Neural cell (in vitro differentiated cells): Measurements from ENCODE around the gene HUNK. TPM values are rescaled to one million over a fixed set of nuclear protein-coding genes. Genes with fewer than 3 reads are reported as not detected.

Experiments used
- H2AFZ ChIP-seq: fragments of 200-600, 300-800 bp; sonication (generic), shearing (Covaris generic); 2 replicates; pipeline ENCODE4 v1.6.0; 2014; ENCODE audit warnings: low read depth, mild to moderate bottlenecking, antibody characterized with exemption, low read length, moderate library complexity
- H3F3A ChIP-seq: fragments of 200-600 bp; shearing (Covaris generic); 2 replicates; pipeline ENCODE4 v1.6.1; 2016; ENCODE audit warnings: mild to moderate bottlenecking, moderate library complexity, mixed read lengths, antibody characterized with exemption, low read length; ENCODE audit not compliant: insufficient read depth, poor library complexity, severe bottlenecking
- H3K27ac ChIP-seq: fragments of 200-600, 300-800 bp; sonication (generic), shearing (Covaris generic); 2 replicates; pipeline ENCODE4 v1.5.1; 2014; ENCODE audit warnings: mild to moderate bottlenecking, low read length, moderate library complexity
- H3K27me3 ChIP-seq: fragments of 300-800, 200-600 bp; sonication (generic), shearing (Covaris generic); 2 replicates; pipeline ENCODE4 v1.6.0; 2014; ENCODE audit warnings: mild to moderate bottlenecking, low read depth, low read length, moderate library complexity; ENCODE audit not compliant: insufficient read depth
- H3K36me3 ChIP-seq: fragments of 300-800, 200-600 bp; sonication (generic), shearing (Covaris generic); 2 replicates; pipeline ENCODE4 v1.5.1; 2014; ENCODE audit warnings: mild to moderate bottlenecking, antibody characterized with exemption, low read length, moderate library complexity; ENCODE audit not compliant: insufficient read depth
- H3K4me2 ChIP-seq: fragments of 300-800, 200-600 bp; sonication (generic), shearing (Covaris generic); 2 replicates; pipeline ENCODE4 v1.6.0; 2014; ENCODE audit warnings: mild to moderate bottlenecking, low read length
- H3K4me3 ChIP-seq: fragments of 300-800, 200-600 bp; sonication (generic), shearing (Covaris generic); 2 replicates; pipeline ENCODE4 v1.5.1; 2014; ENCODE audit warnings: mild to moderate bottlenecking, low read length, moderate library complexity
- H3K79me2 ChIP-seq: fragments of 200-600 bp; shearing (Covaris generic); replicated peaks from 2 replicates; pipeline ENCODE4 v1.6.0; 2014; ENCODE audit warnings: mild to moderate bottlenecking, low read length, moderate library complexity; ENCODE audit not compliant: insufficient read depth
- H3K9ac ChIP-seq: fragments of 300-800, 200-600 bp; sonication (generic), shearing (Covaris generic); 2 replicates; pipeline ENCODE4 v1.6.1; 2016; ENCODE audit warnings: mild to moderate bottlenecking, low read length, mixed read lengths
- H3K9me2 ChIP-seq: fragments of 200-600 bp; shearing (Covaris generic); 2 replicates; pipeline ENCODE4 v1.6.1; 2016; ENCODE audit warnings: mild to moderate bottlenecking, low read length, mixed read lengths; ENCODE audit not compliant: insufficient read depth
- H3K9me3 ChIP-seq: fragments of 200-600, 300-800 bp; sonication (generic), shearing (Covaris generic); 2 replicates; pipeline ENCODE4 v1.6.1; 2016; ENCODE audit warnings: mild to moderate bottlenecking, mixed run types, low read length, moderate library complexity, mixed read lengths
- H4K20me1 ChIP-seq: fragments of 200-600 bp; shearing (Covaris generic); 2 replicates; pipeline ENCODE4 v1.6.1; 2016; ENCODE audit warnings: mild to moderate bottlenecking, mixed run types; ENCODE audit not compliant: insufficient read depth
- EP300 ChIP-seq: fragments of 450-650 bp; conservative IDR thresholded peaks from 2 replicates; pipeline ENCODE4 v1.6.1; 2014; ENCODE audit warnings: antibody characterized with exemption, mild to moderate bottlenecking, moderate library complexity; ENCODE audit not compliant: poor library complexity, severe bottlenecking
- EZH2 ChIP-seq: fragments of 200-600, 300-800 bp; shearing (Covaris generic), sonication (generic); IDR thresholded peaks from 2 replicates; pipeline ENCODE4 v1.6.1; 2014; ENCODE audit warnings: antibody characterized with exemption, low read length, borderline replicate concordance, mild to moderate bottlenecking; ENCODE audit not compliant: insufficient read depth, poor library complexity, severe bottlenecking
- MXI1 ChIP-seq: fragments of 450-650 bp; conservative IDR thresholded peaks from 2 replicates; pipeline ENCODE4 v1.6.1; 2014; ENCODE audit warnings: antibody characterized with exemption, mild to moderate bottlenecking; ENCODE audit not compliant: poor library complexity, severe bottlenecking
- POLR2AphosphoS5 ChIP-seq: IDR thresholded peaks from 2 replicates; pipeline ENCODE4 v1.6.1; 2012
- RAD21 ChIP-seq: fragments of 450-650 bp; conservative IDR thresholded peaks from 2 replicates; pipeline ENCODE4 v1.6.1; 2014; ENCODE audit warnings: antibody characterized with exemption, mild to moderate bottlenecking, moderate library complexity
- SMC3 ChIP-seq: fragments of 450-650 bp; conservative IDR thresholded peaks from 2 replicates; pipeline ENCODE4 v1.6.1; 2014; ENCODE audit warnings: antibody characterized with exemption, mild to moderate bottlenecking, moderate library complexity; ENCODE audit not compliant: poor library complexity
- TAF1 ChIP-seq: IDR thresholded peaks from 2 replicates; pipeline ENCODE4 v1.6.1; 2012; ENCODE audit warnings: low read depth
- polyA plus RNA-seq: library from polyadenylated mRNA; depleted of rRNA; stranded (reverse); fragments of >200 nt; gene quantifications from 2 replicates; pipeline ENCODE4 v1.2.3, GENCODE V29; 2014
- TF ChIP-seq, protein P1 (sequence below): fragments of 450-650 bp; IDR thresholded peaks from 2 replicates; pipeline ENCODE4 v1.5.1; 2014; ENCODE audit warnings: antibody characterized with exemption, mild to moderate bottlenecking, moderate library complexity; ENCODE audit not compliant: poor library complexity, severe bottlenecking
- TF ChIP-seq, protein P2 (sequence below): IDR thresholded peaks from 2 replicates; pipeline ENCODE4 v1.6.1; 2012; ENCODE audit warnings: borderline replicate concordance

HUNK gene
- polyA plus RNA-seq, 1 donor from 2014 or later, result 9.3 TPM

GRCh38 chr21:31915566-31915965 lies 42.7 kb downstream of the HUNK start:
- no peak overlapping the region for H2AFZ ChIP-seq
- TF ChIP-seq MXI1 (no peak), TAF1 (no peak), EP300 (no peak), SMC3 (no peak), POLR2AphosphoS5 (no peak), EZH2 (no peak), RAD21 (no peak)
- TF ChIP-seq, protein P1, sequence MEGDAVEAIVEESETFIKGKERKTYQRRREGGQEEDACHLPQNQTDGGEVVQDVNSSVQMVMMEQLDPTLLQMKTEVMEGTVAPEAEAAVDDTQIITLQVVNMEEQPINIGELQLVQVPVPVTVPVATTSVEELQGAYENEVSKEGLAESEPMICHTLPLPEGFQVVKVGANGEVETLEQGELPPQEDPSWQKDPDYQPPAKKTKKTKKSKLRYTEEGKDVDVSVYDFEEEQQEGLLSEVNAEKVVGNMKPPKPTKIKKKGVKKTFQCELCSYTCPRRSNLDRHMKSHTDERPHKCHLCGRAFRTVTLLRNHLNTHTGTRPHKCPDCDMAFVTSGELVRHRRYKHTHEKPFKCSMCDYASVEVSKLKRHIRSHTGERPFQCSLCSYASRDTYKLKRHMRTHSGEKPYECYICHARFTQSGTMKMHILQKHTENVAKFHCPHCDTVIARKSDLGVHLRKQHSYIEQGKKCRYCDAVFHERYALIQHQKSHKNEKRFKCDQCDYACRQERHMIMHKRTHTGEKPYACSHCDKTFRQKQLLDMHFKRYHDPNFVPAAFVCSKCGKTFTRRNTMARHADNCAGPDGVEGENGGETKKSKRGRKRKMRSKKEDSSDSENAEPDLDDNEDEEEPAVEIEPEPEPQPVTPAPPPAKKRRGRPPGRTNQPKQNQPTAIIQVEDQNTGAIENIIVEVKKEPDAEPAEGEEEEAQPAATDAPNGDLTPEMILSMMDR, result no peak
- TF ChIP-seq, protein P2, sequence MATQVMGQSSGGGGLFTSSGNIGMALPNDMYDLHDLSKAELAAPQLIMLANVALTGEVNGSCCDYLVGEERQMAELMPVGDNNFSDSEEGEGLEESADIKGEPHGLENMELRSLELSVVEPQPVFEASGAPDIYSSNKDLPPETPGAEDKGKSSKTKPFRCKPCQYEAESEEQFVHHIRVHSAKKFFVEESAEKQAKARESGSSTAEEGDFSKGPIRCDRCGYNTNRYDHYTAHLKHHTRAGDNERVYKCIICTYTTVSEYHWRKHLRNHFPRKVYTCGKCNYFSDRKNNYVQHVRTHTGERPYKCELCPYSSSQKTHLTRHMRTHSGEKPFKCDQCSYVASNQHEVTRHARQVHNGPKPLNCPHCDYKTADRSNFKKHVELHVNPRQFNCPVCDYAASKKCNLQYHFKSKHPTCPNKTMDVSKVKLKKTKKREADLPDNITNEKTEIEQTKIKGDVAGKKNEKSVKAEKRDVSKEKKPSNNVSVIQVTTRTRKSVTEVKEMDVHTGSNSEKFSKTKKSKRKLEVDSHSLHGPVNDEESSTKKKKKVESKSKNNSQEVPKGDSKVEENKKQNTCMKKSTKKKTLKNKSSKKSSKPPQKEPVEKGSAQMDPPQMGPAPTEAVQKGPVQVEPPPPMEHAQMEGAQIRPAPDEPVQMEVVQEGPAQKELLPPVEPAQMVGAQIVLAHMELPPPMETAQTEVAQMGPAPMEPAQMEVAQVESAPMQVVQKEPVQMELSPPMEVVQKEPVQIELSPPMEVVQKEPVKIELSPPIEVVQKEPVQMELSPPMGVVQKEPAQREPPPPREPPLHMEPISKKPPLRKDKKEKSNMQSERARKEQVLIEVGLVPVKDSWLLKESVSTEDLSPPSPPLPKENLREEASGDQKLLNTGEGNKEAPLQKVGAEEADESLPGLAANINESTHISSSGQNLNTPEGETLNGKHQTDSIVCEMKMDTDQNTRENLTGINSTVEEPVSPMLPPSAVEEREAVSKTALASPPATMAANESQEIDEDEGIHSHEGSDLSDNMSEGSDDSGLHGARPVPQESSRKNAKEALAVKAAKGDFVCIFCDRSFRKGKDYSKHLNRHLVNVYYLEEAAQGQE, result no peak
- no peak overlapping the region for H3K9ac ChIP-seq
- H4K20me1 ChIP-seq, result no peaks in the 10 kb centered on the region
- H3K4me2 ChIP-seq, result no peak overlapping the region
- H3K27me3 ChIP-seq, result no peaks in the 10 kb centered on the region
- no peaks in the 10 kb centered on the region for H3F3A ChIP-seq
- no peak overlapping the region for H3K27ac ChIP-seq
- no peaks in the 10 kb centered on the region for H3K36me3 ChIP-seq
- no peaks in the 10 kb centered on the region for H3K9me3 ChIP-seq
- peaks cover 5% of the 10 kb centered on the region for H3K79me2 ChIP-seq
- H3K9me2 ChIP-seq, result no peaks in the 10 kb centered on the region
- H3K4me3 ChIP-seq, result no peak overlapping the region

DNA sequence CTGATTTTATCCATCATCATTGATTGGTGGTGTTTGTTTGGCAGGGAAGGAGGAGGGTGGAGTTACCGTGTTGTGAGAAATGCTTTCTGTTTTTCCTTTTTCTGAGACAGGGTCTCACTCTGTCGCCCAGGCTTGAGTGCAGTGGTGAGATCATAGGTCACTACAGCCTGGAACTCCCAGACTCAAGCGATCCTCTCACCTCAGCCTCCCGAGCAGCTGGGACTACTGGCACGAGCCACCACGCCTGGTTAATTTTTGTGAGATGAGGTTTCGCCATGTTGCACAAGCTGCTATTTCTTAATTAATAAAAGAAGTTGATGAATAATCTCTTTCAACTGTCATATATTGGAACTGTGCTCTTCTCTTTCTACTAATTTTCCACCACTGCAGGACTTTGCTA lies 44.3 kb downstream of the HUNK start:
- TF ChIP-seq TAF1, result no peak
- no peak for TF ChIP-seq SMC3
- TF ChIP-seq, protein P2, result no peak
- TF ChIP-seq POLR2AphosphoS5, result no peak
- H4K20me1 ChIP-seq, result no peaks in the 10 kb centered on the region
- H3K9ac ChIP-seq, result no peak overlapping the region
- no peaks in the 10 kb centered on the region for H3K36me3 ChIP-seq
- H3F3A ChIP-seq, result no peaks in the 10 kb centered on the region
- H3K27me3 ChIP-seq, result no peaks in the 10 kb centered on the region
- no peak overlapping the region for H3K4me3 ChIP-seq
- H2AFZ ChIP-seq, result no peak overlapping the region
- H3K27ac ChIP-seq, result no peak overlapping the region
- peaks cover 5% of the 10 kb centered on the region for H3K79me2 ChIP-seq
- H3K4me2 ChIP-seq, result no peak overlapping the region
- H3K9me3 ChIP-seq, result no peaks in the 10 kb centered on the region
- no peaks in the 10 kb centered on the region for H3K9me2 ChIP-seq
